Esophagus squamous epithelium (tissue), 5 donors: Measurements from ENCODE around the gene DDX55. TPM values are rescaled to one million over a fixed set of nuclear protein-coding genes. Genes with fewer than 3 reads are reported as not detected.
"Not testable (repeated sequence)": the region's sequence is repeated elsewhere in the genome, so short reads cannot be mapped to it uniquely, and the experiment has no call there.

ENCODE experiments used
- DNase-seq: peaks from one replicate; lab custom pipeline; 2025; lab: John Stamatoyannopoulos, UW
- H3K27ac ChIP-seq, 4 donors: fragments of 200-600 bp; sonication (generic); one replicate each; pipeline ENCODE4 v1.5.1; 2016 to 2019; ENCODE audit warnings: mild to moderate bottlenecking in 1 of 4
- H3K27me3 ChIP-seq, 4 donors: fragments of 200-600 bp; sonication (generic); 1 replicate in 3 of 4; 2 replicates in 1 of 4; pipeline versions ENCODE4 v1.5.1 to v1.6.0; 2017 to 2021; ENCODE audit warnings: antibody characterized with exemption in 1 of 4
- H3K36me3 ChIP-seq, 3 donors: fragments of 200-600 bp; sonication (generic); one replicate each; pipeline ENCODE4 v1.5.1; 2016 to 2019
- H3K4me1 ChIP-seq, 3 donors: fragments of 200-600 bp; sonication (generic); one replicate each; pipeline ENCODE4 v1.5.1; 2017 to 2019
- H3K4me3 ChIP-seq, 4 donors: fragments of 200-600 bp; sonication (generic); 1 replicate in 3 of 4; 2 replicates in 1 of 4; pipeline ENCODE4 v1.5.1; 2016 to 2019; ENCODE audit warnings: mild to moderate bottlenecking in 2 of 4, moderate library complexity in 1 of 4
- H3K9me3 ChIP-seq, 3 donors: fragments of 200-600 bp; sonication (generic); one replicate each; pipeline ENCODE4 v1.5.1; 2016 to 2019
- CTCF ChIP-seq, 6 experiments: fragments of 450-650 bp in 4 of 6; fragments of 200-600 bp in 2 of 6; sonication (generic) in 2 of 6; IDR thresholded peaks; one replicate each; pipeline ENCODE4 v1.5.1; 2016 to 2019; ENCODE audit warnings: antibody characterized with exemption in 6 of 6, mild to moderate bottlenecking in 4 of 6, moderate library complexity in 4 of 6
- POLR2A ChIP-seq, 4 donors: fragments of 450-650 bp; IDR thresholded peaks; one replicate each; pipeline ENCODE4 v1.6.1; 2017; ENCODE audit warnings: antibody characterized with exemption in 4 of 4, mild to moderate bottlenecking in 4 of 4, moderate library complexity in 3 of 4
- WGBS, 2 donors: methylation state at CpG; one replicate each; pipeline ENCODE4 v1.1.5; 2018; 5-methylcytosine and 5-hydroxymethylcytosine counted together
- intact Hi-C: fragments of 100-400 bp; cut with DNase I; formaldehyde crosslinking; loops from one replicate; pipeline ENCODE4 v1.15.0; 2022
- total RNA-seq, 4 donors: library from RNA; depleted of rRNA; stranded (reverse); fragments of >200 nt; gene quantifications; one replicate each; pipeline ENCODE4 v1.1.0, GENCODE V29; 2016
- donor health status: DM: yes; HTN: yes; CAD: no.

Gene DDX55
- total RNA-seq: 10 to 100 TPM; 18.7 to 28.3 (median 20.3) TPM

- H3K4me3 ChIP-seq: peak within 1 kb of the TSS; percentile 85 to 96 (median 90)
- TF ChIP-seq POLR2A (IDR thresholded peaks at IDR 0.05) (peak in 1 of 4 donors; percentile 68), CTCF (IDR thresholded peaks at IDR 0.05) (peak; percentile 34 to 70 (median 46))
- no peaks in the 10 kb centered on the region for H3K27me3 ChIP-seq
- peak within 1 kb of the TSS; percentile 86 to 95 (median 92) for H3K27ac ChIP-seq
- H3K4me1 ChIP-seq: peaks cover 13 to 38% (median 14%) of the 10 kb centered on the region in 3 donors
- WGBS, 2 donors: 0% methylated on average over 21 to 34 of the region's 81 CpGs
- H3K9me3 ChIP-seq: no peaks in the 10 kb centered on the region
- H3K36me3 ChIP-seq: peaks cover 5 to 57% (median 11%) of the 10 kb centered on the region in 3 donors
- intact Hi-C loops: no loop called here
- DNase-seq: no peak
Observed at GRCh38 chr12:123601602-123602489, at the start of gene DDX55. Gene DDX55, plus strand, starts transcription at chr12:123602099. Its CDS starts 50 bp downstream, at chr12:123602149.

- H3K9me3 ChIP-seq, DNase-seq, H3K27ac ChIP-seq, H3K4me1 ChIP-seq, H3K27me3 ChIP-seq, H3K36me3 ChIP-seq, intact Hi-C loops, H3K4me3 ChIP-seq: not testable (repeated sequence)
- 47 to 50% methylated on average over 2 of the region's 2 CpGs for WGBS, 2 donors
Observed at GRCh38 chr12:123554136-123554535, 47.8 kb upstream of the DDX55 start.

- DNase-seq, intact Hi-C loops, H3K4me3 ChIP-seq, H3K4me1 ChIP-seq, H3K36me3 ChIP-seq, H3K9me3 ChIP-seq, H3K27me3 ChIP-seq, H3K27ac ChIP-seq: not testable (repeated sequence)
- 67 to 73% methylated on average over 5 of the region's 5 CpGs for WGBS, 2 donors
Observed at GRCh38 chr12:123554843-123555242, 47.1 kb upstream of the DDX55 start.

- 96 to 100% methylated on average over 4 to 13 of the region's 14 CpGs for WGBS, 2 donors
- DNase-seq, intact Hi-C loops: not testable (repeated sequence)
Observed at GRCh38 chr12:123558487-123558886, 43.4 kb upstream of the DDX55 start.

GRCh38 chr12:123559468-123559867 is 42.4 kb upstream of the DDX55 start:
- Histone ChIP-seq H3K9me3 (no peaks in the 10 kb centered on the region), H3K27ac (no peak overlapping the region), H3K27me3 (no peaks in the 10 kb centered on the region), H3K36me3 (no peaks in the 10 kb centered on the region), H3K4me3 (no peak overlapping the region), H3K4me1 (no peaks in the 10 kb centered on the region)
- WGBS, 2 donors: 60 to 61% methylated on average over 3 of the region's 3 CpGs
- intact Hi-C loops: no loop called here
- no peak for TF ChIP-seq POLR2A (IDR thresholded peaks at IDR 0.05)
- TF ChIP-seq CTCF (IDR thresholded peaks at IDR 0.05): no peak
- DNase-seq: no peak

More at GRCh38 chr12:123558487-123558886, 43.4 kb upstream of the DDX55 start:
- not testable (repeated sequence) for H3K36me3 ChIP-seq, H3K27ac ChIP-seq, H3K27me3 ChIP-seq, H3K4me3 ChIP-seq, H3K4me1 ChIP-seq, H3K9me3 ChIP-seq

GRCh38 chr12:123571343-123571813 is 30.5 kb upstream of the DDX55 start:
- WGBS, 2 donors: 29 to 37% methylated on average over 4 of the region's 4 CpGs
- H3K9me3 ChIP-seq: no peaks in the 10 kb centered on the region
- TF ChIP-seq CTCF (IDR thresholded peaks at IDR 0.05) (no peak), POLR2A (IDR thresholded peaks at IDR 0.05) (no peak)
- no peak for DNase-seq
- no peak overlapping the region for H3K4me3 ChIP-seq
- no peaks in the 10 kb centered on the region for H3K27me3 ChIP-seq
- intact Hi-C loops: no loop called here
- peak overlapping the region in 1 of 4 donors; percentile 52 for H3K27ac ChIP-seq
- no peaks in the 10 kb centered on the region for H3K36me3 ChIP-seq
- H3K4me1 ChIP-seq: peaks cover 0 to 10% (median 3%) of the 10 kb centered on the region in 3 donors
